ENCODE data around the gene IGF2.

DNA sequence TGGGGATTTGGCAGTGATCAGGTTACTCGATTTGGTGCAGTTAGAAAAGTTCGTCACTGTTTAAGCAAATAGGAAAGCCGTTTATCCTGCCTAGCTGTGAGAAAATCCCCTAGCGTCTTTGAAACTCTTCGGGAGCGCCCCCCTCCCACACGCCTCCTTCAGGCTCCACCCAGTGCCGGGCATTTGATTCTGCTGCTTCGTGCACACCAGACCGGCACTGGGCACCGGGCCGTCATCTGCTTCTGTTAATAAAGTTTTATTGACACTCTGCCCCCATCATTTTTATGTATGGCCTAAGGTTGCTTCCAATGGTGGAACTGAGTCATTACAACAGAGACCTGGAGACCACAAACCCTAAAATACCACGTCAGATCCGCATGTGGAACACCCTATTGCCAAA lies 50.9 kb downstream of the IGF2 start:
- TF ChIP-seq, protein P1, sequence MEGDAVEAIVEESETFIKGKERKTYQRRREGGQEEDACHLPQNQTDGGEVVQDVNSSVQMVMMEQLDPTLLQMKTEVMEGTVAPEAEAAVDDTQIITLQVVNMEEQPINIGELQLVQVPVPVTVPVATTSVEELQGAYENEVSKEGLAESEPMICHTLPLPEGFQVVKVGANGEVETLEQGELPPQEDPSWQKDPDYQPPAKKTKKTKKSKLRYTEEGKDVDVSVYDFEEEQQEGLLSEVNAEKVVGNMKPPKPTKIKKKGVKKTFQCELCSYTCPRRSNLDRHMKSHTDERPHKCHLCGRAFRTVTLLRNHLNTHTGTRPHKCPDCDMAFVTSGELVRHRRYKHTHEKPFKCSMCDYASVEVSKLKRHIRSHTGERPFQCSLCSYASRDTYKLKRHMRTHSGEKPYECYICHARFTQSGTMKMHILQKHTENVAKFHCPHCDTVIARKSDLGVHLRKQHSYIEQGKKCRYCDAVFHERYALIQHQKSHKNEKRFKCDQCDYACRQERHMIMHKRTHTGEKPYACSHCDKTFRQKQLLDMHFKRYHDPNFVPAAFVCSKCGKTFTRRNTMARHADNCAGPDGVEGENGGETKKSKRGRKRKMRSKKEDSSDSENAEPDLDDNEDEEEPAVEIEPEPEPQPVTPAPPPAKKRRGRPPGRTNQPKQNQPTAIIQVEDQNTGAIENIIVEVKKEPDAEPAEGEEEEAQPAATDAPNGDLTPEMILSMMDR (IDR thresholded peaks at IDR 0.05), result no peak
- no peak for TF ChIP-seq POLR2A (IDR thresholded peaks at IDR 0.05)
